Measurements from ENCODE around the gene MBNL1.
A peak's percentile ranks its signal among the peaks of the same experiment; 100 is the strongest.

Gene MBNL1

GRCh38 chr3:152338159-152338720 is 69.5 kb downstream of the MBNL1 start:
- no peak for DNase-seq (ENCODE audit: insufficient read length, low spot score)
- no peak for FAIRE-seq

GRCh38 chr3:152339881-152340505 is 71.3 kb downstream of the MBNL1 start:
- no peak for DNase-seq (ENCODE audit: insufficient read length, low spot score)
- FAIRE-seq = no peak

GRCh38 chr3:152345233-152345632 is 76.5 kb downstream of the MBNL1 start:
- FAIRE-seq (no peak), DNase-seq (ENCODE audit: insufficient read length, low spot score) (no peak)

- FAIRE-seq (no peak), DNase-seq (ENCODE audit: insufficient read length, low spot score) (no peak)
These were observed 77.3 kb downstream of the MBNL1 start for GRCh38 chr3:152346058-152346457.

- FAIRE-seq (no peak), DNase-seq (ENCODE audit: insufficient read length, low spot score) (no peak)
These were observed 78.0 kb downstream of the MBNL1 start for GRCh38 chr3:152346740-152347139.

- FAIRE-seq (peak; percentile 82), DNase-seq (ENCODE audit: insufficient read length, low spot score) (no peak)
These were observed 79.9 kb downstream of the MBNL1 start for GRCh38 chr3:152348436-152349177.

- no peak for FAIRE-seq
- no peak for DNase-seq (ENCODE audit: insufficient read length, low spot score)
These were observed 80.7 kb downstream of the MBNL1 start for GRCh38 chr3:152349392-152349791.

- no peak for DNase-seq (ENCODE audit: insufficient read length, low spot score)
- peak; percentile 73 for FAIRE-seq
These were observed 81.4 kb downstream of the MBNL1 start for GRCh38 chr3:152350139-152350538.

- FAIRE-seq = peak; percentile 45
These were observed 82.0 kb downstream of the MBNL1 start for GRCh38 chr3:152350776-152351175.

GRCh38 chr3:152352554-152352953 is 83.8 kb downstream of the MBNL1 start:
- FAIRE-seq = peak; percentile 80
- DNase-seq (ENCODE audit: insufficient read length, low spot score) = no peak

More at GRCh38 chr3:152350776-152351175, 82.0 kb downstream of the MBNL1 start:
- no peak for DNase-seq (ENCODE audit: insufficient read length, low spot score)

GRCh38 chr3:152353578-152353977 is 84.8 kb downstream of the MBNL1 start:
- FAIRE-seq = peak; percentile 56
- DNase-seq (ENCODE audit: insufficient read length, low spot score) = no peak

GRCh38 chr3:152355744-152356665 is 87.3 kb downstream of the MBNL1 start:
- no peak for DNase-seq (ENCODE audit: insufficient read length, low spot score)
- FAIRE-seq = peak; percentile 77

- peak; percentile 95 for FAIRE-seq
- DNase-seq (ENCODE audit: insufficient read length, low spot score) = no peak
These were observed 88.1 kb downstream of the MBNL1 start for GRCh38 chr3:152356870-152357276.

- DNase-seq (ENCODE audit: insufficient read length, low spot score) (no peak), FAIRE-seq (no peak)
These were observed 88.9 kb downstream of the MBNL1 start for GRCh38 chr3:152357587-152357986.

- DNase-seq (ENCODE audit: insufficient read length, low spot score) (no peak), FAIRE-seq (peak; percentile 47)
These were observed 90.9 kb downstream of the MBNL1 start for GRCh38 chr3:152359385-152360248.

- DNase-seq (ENCODE audit: insufficient read length, low spot score) (no peak), FAIRE-seq (no peak)
These were observed 91.6 kb downstream of the MBNL1 start for GRCh38 chr3:152360302-152360701.

- DNase-seq (ENCODE audit: insufficient read length, low spot score) (no peak), FAIRE-seq (no peak)
These were observed 92.2 kb downstream of the MBNL1 start for GRCh38 chr3:152360966-152361365.

- no peak for FAIRE-seq
- no peak for DNase-seq (ENCODE audit: insufficient read length, low spot score)
These were observed 93.4 kb downstream of the MBNL1 start for GRCh38 chr3:152362086-152362485.

GRCh38 chr3:152364237-152364636 is 95.5 kb downstream of the MBNL1 start:
- DNase-seq (ENCODE audit: insufficient read length, low spot score) (no peak), FAIRE-seq (peak; percentile 21)

GRCh38 chr3:152365126-152365525 is 96.4 kb downstream of the MBNL1 start:
- FAIRE-seq = no peak
- DNase-seq (ENCODE audit: insufficient read length, low spot score) = no peak

Data from GM19239 (cell line).